ENCODE measurements around the gene YEATS4.
"Not testable (repeated sequence)": the region's sequence is repeated elsewhere in the genome, so short reads cannot be mapped to it uniquely, and the experiment has no call there.

YEATS4 gene
- total RNA-seq: 18.7 to 38.3 (median 36.2) reads per million in 3 experiments

DNA sequence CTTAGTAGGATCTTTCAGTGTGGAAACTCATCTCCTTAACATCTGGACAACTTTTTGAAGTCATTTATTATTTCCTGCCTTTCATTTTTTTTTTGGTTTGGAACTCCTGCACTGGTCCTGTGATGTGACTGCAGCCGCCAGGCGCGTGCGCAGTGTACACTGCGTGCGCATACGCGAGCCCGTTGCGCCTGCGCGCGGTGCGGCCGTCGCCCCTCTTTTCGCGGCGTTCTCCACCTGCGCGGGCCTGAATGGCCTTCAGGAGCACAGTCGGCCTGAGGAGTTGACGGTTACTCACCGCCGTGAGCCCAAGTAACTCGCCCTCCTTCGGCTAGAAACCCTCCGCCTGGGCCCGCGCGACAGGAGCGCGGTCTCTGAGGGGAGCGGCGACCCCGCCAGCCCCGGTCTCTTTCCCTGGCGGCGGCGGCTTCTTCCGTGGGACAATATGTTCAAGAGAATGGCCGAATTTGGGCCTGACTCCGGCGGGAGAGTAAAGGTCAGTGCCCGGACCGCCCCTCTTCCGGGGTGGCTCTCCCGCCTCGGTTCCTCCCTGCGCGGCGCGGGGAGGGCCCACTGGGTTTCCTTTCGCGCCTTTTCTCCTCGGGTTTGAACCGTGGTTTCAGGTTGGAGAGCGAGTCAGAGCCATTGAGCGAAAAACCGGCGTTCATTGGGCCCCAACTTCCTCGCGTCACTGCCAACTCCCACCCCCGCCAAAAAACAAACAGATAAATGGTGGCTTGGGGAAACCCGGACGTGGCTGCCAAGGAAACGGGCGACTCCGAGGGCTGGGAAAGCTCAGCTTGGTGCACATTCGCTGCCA is at the start of gene YEATS4:
Gene YEATS4 (plus strand): TSS at position 213 of the 817 bp plus-strand sequence. CDS start 230 bp downstream, at position 443.
- DNase-seq: peak; percentile 88

GRCh38 chr12:69313209-69313608 is 46.3 kb upstream of the YEATS4 start:
- no peak for DNase-seq

DNA sequence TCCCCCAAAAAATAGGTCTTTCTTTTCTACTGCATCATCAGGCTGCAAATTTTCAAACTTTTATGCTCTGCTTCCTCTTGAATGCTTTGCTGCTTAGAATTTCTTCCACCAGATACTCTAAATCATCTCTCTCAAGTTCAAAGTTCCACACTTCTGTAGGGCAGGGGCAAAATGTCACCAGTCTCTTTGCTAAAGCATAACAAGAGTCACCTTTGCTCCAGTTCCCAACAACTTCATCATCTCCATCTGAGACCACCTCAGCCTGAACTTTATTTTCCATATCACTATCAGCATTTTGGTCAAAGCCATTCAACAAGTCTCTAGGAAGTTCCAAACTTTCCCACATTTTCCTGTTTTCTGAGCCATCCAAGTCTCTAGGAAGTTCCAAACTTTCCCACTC is 42.8 kb upstream of the YEATS4 start:
- not testable (repeated sequence) for DNase-seq

DNA sequence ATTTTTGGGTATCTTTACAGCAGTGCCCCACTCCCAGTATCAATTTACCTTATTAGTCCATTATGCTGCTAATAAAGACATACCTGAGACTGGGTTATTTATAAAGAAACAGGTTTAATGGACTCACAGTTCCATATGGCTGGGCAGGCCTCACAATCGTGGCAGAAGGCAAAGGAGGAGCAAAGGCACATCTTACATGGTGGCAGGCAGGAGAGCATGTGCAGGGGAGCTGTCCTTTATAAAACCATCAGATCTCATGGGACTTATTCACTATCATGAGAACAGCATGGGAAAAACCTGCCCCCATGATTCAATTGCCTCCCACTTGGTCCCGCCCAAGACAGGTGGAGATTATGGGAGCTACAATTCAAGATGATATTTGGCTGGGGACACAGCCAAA is 42.3 kb upstream of the YEATS4 start:
- DNase-seq: not testable (repeated sequence)

DNA sequence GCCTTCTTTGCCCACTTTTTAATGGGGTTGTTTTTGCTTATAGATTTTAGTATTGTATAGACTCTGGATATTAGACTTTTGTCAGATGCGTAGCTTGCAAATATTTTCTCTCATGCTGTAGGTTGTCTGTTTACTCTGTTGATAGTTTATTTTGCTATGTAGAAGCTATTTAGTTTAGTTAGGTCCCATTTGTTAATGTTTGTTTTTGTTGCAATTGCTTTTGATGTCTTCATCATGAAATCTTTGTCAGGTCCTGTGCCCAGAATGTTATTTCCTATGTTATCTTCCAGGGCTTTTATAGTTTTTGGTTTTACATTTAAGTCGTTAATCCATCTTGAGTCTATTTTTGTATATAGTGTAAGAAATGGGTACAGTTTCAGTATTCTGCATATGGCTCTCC is 41.3 kb upstream of the YEATS4 start:
- no peak for DNase-seq

DNA sequence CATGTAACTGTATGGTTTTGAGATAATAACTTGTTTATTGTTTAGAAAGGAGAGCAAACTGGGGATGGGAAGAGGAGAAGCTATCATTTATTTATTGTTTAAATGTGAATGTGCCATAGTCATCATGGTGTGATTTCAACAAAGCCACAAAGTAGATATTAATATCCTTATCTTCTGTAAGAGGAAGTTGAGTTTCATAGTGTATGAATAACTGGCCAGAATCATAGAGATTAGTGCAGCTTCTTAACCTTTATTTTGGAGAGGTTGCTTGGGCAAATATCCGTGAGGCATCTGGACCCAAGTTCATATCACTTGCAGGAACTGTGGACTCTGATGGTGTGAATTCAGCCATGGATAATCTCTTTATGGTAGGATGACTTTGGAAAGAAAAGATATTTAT is 38.2 kb upstream of the YEATS4 start:
- no peak for DNase-seq

- DNase-seq: no peak
These were observed 34.6 kb upstream of the YEATS4 start for GRCh38 chr12:69324797-69325466.

DNA sequence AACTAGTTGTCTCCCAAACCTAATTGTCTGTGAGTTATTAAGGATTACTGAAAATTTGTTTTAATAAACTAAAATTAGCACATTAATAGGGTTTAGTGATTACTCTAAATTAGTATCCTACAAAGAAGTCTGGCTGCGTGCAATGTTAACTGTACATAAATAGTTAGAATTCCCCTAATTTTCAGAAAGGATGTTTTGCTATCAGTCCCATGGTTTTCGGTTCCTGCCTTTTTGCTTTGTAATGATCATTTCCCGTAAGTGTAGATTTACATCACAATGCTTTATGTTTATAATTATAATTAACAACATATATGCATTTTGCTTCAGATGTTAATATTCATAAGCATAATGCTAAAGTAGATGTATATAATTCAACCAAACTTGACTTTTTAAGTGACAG is 31.1 kb upstream of the YEATS4 start:
- no peak for DNase-seq

DNA sequence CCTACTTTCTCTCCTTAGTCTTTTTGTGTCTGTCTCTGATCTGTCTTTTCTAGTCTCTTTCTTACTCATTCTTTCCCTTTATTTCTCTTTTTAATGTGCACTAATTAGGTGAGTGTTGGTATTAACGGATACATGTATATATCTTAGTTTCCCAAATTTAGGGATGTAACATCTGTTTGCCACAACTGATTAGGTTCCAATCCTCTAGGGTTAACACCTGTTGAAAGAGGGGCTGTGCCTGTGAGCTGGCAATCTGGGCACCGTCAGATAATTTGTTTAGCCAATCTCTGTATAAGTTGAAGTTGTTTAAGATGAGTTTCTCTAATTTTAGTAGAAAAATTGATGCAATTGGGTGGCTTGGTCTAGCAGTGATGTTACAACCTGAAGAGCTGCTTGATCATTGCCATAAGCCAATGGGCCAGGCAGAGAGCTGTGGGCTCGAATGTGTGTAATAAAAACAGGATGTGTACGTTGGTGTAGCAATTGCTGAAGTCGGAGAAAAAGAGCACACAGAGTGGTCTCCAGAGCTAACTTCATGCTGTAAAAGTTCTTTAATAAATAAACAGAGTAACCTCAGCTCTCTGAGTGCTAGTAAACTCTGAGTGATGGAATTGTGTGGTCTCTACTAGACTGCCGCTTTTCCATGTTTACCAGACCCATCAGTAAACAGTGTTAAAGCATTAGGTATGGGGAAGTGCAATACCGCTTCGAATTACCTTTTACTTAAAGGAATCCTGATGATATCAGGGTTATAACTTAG is 29.7 kb upstream of the YEATS4 start:
- peak; percentile 63 for DNase-seq

DNA sequence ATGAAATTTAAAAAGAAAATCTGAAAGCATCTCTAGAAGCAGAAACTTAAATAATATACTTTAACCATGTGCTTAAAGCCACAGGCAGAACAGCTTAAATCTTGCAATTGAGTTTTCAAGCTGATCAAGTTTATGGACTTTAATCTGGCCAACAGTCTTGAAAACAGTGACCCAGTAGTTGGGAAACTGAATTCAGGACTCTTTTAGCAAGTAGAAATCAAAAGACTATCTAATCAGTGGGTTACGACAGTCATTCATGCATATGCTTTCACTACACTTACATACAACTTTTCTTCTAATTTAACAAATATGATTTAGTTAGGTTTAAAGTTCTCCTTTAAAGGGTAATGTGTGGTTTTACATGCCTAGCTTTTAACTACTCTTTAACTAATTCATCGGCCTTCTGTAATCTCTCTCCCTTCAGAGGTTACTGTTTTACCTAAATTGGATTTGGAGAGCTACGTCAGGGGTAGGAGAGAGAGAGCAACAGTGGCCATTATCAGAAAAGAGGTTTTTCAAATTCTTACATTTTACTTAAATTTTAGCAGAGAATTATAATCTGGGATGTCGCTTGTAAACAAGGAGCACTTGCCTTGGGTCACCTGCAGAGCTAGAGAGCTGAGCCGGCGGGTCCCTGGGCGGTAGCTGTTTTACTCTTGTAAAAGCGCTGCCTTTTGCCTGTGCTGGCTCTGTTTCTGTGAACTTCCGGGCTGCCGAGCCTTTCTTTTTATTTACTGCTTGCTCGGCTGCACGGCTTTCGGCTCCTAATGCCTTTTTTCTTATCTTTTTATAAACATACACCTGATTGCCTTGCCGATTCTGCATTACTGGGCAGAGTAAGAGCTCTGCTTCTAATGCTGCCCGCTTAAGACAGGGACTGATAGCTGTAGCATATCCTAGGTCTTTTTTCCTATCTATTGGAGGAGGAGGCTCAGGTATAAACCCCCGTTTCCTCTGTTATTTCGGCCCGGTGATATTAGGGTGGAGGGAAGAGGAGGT is 28.8 kb upstream of the YEATS4 start:
- peak; percentile 71 for DNase-seq

DNA sequence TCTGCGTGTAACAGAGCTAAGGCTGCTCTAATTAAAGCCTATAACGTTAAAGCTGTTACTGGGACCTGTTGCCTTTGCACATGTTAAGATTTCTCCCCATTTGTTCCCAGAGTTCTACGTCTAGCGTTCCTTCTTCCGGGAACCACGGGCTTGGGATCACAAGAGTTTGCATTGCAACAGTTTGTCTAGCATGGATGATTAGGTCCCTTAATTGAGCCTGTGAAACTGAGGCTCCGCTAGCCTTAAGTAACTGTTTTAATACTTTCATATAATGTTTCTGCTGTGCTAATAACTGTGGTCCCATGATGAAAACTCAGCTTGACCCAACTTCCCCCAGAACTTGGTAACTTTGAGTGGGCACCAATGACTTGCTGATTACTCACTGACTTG is 28.0 kb upstream of the YEATS4 start:
- DNase-seq: no peak

DNA sequence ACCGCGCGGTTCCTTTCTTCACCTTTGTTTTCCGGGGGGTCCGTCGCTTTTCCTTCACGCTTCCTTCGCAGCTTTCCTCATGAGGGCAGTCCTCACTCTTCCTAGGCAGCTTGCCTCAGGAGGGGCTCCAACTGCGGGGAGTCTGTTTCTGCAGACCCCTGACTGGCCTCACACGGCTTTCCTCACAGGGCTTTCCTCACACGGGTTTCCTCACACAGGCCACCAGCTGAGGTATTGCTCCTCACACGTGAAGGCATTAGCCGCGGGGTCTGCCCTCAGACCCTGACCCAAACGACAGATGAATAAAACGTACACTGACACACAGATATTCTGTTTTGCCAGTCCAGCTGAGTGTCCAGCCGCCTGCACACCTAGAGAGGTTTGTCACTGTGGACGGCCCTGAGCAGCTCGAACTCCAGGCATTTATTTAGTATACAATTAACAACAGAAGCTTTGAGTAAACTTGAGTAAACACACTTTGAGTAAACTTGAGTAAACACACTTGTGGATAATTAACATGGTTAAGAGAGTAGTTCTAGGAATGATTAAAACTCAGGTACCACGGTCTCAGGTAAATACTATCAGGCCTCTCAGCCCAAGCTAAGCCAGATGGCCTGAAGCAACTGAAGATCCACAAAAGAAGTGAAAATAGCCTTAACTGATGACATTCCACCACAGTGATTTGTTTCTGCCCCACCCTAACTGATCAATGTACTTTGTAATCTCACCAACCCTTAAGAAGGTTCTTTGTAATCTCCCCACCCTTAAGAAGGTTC is 27.4 kb upstream of the YEATS4 start:
- DNase-seq: no peak

DNA sequence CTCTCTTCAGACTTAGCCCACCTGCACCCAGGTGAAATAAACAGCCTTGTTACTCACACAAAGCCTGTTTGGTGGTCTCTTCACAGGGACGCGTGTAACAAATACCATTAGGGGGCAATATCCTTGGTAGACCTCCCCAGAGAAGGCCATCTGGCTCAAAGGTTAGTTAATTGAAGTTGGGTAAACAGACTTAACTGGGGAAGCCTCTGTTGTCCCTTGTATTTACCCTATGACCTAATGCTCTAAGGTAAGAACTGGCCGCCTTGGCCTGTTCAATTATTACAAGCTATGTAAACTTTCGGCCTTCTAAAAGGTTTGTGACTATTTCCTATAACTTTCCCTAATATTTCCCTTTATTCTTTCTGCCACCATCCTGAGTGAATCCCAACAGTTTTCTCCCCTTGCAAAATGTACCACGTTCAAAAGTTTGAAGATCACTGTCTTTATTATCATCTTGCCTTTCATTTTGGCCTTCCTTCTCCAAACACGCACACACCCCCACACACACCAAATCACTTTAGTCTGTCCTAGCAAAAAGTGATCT is 26.7 kb upstream of the YEATS4 start:
- DNase-seq: no peak

DNA sequence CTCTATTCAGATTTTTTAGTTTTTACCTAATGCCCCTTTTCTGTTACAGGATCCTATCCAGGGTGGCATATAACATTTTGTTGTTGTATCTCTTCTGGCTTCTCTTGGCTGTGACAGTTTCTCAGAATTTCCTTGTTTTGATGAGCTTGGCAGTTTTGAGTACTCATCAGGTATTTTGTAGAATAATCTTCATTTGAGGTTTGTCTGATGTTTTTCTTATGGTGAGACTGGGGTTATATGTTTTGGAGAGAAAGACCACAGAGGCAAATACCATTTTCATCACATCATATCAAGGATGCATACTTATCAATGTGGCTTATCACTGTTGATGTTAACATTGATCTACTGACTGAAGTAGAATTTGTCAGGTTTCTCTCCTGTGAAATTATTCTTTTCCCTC is 25.4 kb upstream of the YEATS4 start:
- peak; percentile 30 for DNase-seq

GRCh38 chr12:69337311-69338090 is 22.0 kb upstream of the YEATS4 start:
- no peak for DNase-seq

GRCh38 chr12:69338120-69338859 is 21.3 kb upstream of the YEATS4 start:
- no peak for DNase-seq

- no peak for DNase-seq
These were observed 20.6 kb upstream of the YEATS4 start for GRCh38 chr12:69338936-69339335.

GRCh38 chr12:69339999-69340398 is 19.5 kb upstream of the YEATS4 start:
- DNase-seq: no peak

- DNase-seq: no peak
These were observed 18.2 kb upstream of the YEATS4 start for GRCh38 chr12:69341328-69341727.

- no peak for DNase-seq
These were observed 17.1 kb upstream of the YEATS4 start for GRCh38 chr12:69342421-69342820.
